HCT116 (cell line): ENCODE data around the gene GLTP. TPM values are rescaled to one million over a fixed set of nuclear protein-coding genes. Genes with fewer than 3 reads are reported as not detected.
A peak's percentile ranks its signal among the peaks of the same experiment; 100 is the strongest.

Source experiments
- ATAC-seq: fragments of 200-7000 bp; cut with Tn5 transposase; 2 replicates; pipeline ENCODE4 v1.9.1; 2020; ENCODE audit warnings: mild to moderate bottlenecking, moderate library complexity
- BruUV-seq: library from RNA; stranded (reverse); fragments of 400-500 nt; replicated peaks from 2 replicates; lab custom pipeline; 2021; lab: Mats Ljungman, UMichigan
- CTCF ChIA-PET: fragments of 300-600 bp; sonication (Branson Sonifier 250); formaldehyde crosslinking; loops from one replicate; lab custom pipeline; 2021; ENCODE audit warnings: antibody characterized with exemption; lab: Charles Lee
- POLR2A ChIA-PET: fragments of 300-600, 350-600 bp; sonication (Branson Sonifier 250); formaldehyde crosslinking; loops from one replicate; lab custom pipeline; 2021; ENCODE audit warnings: antibody characterized with exemption; lab: Charles Lee
- RAD21 ChIA-PET, 2 experiments: fragments of 300-600 bp; sonication (Branson Sonifier 250); formaldehyde crosslinking; loops; one replicate each; lab custom pipeline; 2023; ENCODE audit warnings: low total read pairs in 2 of 2; ENCODE audit not compliant: uncharacterized antibody in 2 of 2, unreplicated experiment in 2 of 2, low non-redundant PET in 1 of 2; lab: Charles Lee
- DNase-seq: peaks from one replicate; pipeline ENCODE4 v3.0.0-alpha.2; 2010; ENCODE audit warnings: low read depth, low spot score
- H2AFZ ChIP-seq: fragments of 200-600 bp; shearing (Covaris generic), sonication (generic); 2 replicates; pipeline ENCODE4 v1.6.1; 2017; ENCODE audit warnings: low read depth, mixed run types, mixed read lengths, antibody characterized with exemption, low read length; ENCODE audit not compliant: poor library complexity, severe bottlenecking
- H3K27ac ChIP-seq: 2 replicates; pipeline ENCODE4 v1.5.1; 2012; ENCODE audit warnings: low read depth, low read length
- H3K27me3 ChIP-seq: fragments of 200-600 bp; sonication (generic); 2 replicates; pipeline ENCODE4 v1.6.1; 2016; ENCODE audit warnings: mixed run types, low read length, mixed read lengths; ENCODE audit not compliant: insufficient read depth
- H3K36me3 ChIP-seq, 2 experiments: fragments of 200-500 bp in 1 of 2; fragments of 200-600 bp in 1 of 2; sonication (Bioruptor generic) in 1 of 2; sonication (generic) in 1 of 2; 2 replicates each; pipeline versions ENCODE4 v1.5.1 to v1.6.1; 2014 to 2016; ENCODE audit warnings: low read length in 2 of 2, inconsistent platforms in 1 of 2, mixed read lengths in 1 of 2, mixed run types in 1 of 2; ENCODE audit not compliant: insufficient read depth in 2 of 2, control insufficient read depth in 1 of 2
- H3K4me1 ChIP-seq, 2 experiments: fragments of 200-600 bp in 1 of 2; sonication (generic) in 1 of 2; 2 replicates each; pipeline versions ENCODE4 v1.5.1 to v1.6.1; 2012 to 2017; ENCODE audit warnings: low read length in 2 of 2, inconsistent platforms in 1 of 2, mild to moderate bottlenecking in 1 of 2, mixed read lengths in 1 of 2, mixed run types in 1 of 2, moderate library complexity in 1 of 2; ENCODE audit not compliant: insufficient read depth in 2 of 2, control insufficient read depth in 1 of 2
- H3K4me2 ChIP-seq: fragments of 200-600 bp; sonication (generic); 2 replicates; pipeline ENCODE4 v1.6.1; 2017; ENCODE audit warnings: mixed run types, low read length, mixed read lengths
- H3K4me3 ChIP-seq, 2 experiments: fragments of 200-600 bp in 1 of 2; sonication (generic) in 1 of 2; replicated peaks in 1 of 2; 2 replicates each; pipeline ENCODE4 v1.5.1; 2011 to 2016; ENCODE audit warnings: low read length in 2 of 2, control low read depth in 1 of 2, low read depth in 1 of 2, mild to moderate bottlenecking in 1 of 2, mixed read lengths in 1 of 2, mixed run types in 1 of 2
- H3K79me2 ChIP-seq: fragments of 200-600 bp; sonication (generic); 2 replicates; pipeline ENCODE4 v1.6.1; 2017; ENCODE audit warnings: mild to moderate bottlenecking, mixed run types, low read length, moderate library complexity, mixed read lengths; ENCODE audit not compliant: insufficient read depth
- H3K9ac ChIP-seq: fragments of 200-600 bp; sonication (generic); 2 replicates; pipeline ENCODE4 v1.6.1; 2016; ENCODE audit warnings: low read length, mixed read lengths
- H3K9me2 ChIP-seq: fragments of 200-600 bp; sonication (generic), shearing (Covaris generic); 2 replicates; pipeline ENCODE4 v1.6.1; 2017; ENCODE audit warnings: mixed run types, mild to moderate bottlenecking, moderate library complexity; ENCODE audit not compliant: insufficient read depth
- H3K9me3 ChIP-seq, 2 experiments: fragments of 200-500 bp in 1 of 2; fragments of 200-600 bp in 1 of 2; sonication (Bioruptor generic) in 1 of 2; sonication (generic) in 1 of 2; 2 replicates each; pipeline ENCODE4 v1.6.1; 2014 to 2017; ENCODE audit warnings: low read length in 2 of 2, mixed read lengths in 2 of 2, inconsistent platforms in 1 of 2, low read depth in 1 of 2, mild to moderate bottlenecking in 1 of 2, mixed run types in 1 of 2, moderate library complexity in 1 of 2; ENCODE audit not compliant: control insufficient read depth in 1 of 2, insufficient read depth in 1 of 2
- H4K20me1 ChIP-seq: fragments of 200-600 bp; sonication (generic), shearing (Covaris generic); 2 replicates; pipeline ENCODE4 v1.6.1; 2017; ENCODE audit warnings: mixed run types, mild to moderate bottlenecking, moderate library complexity; ENCODE audit not compliant: insufficient read depth
- ATF3 ChIP-seq: IDR thresholded peaks from 2 replicates; pipeline ENCODE4 v1.6.1; 2012
- CBX3 ChIP-seq: IDR thresholded peaks from 2 replicates; pipeline ENCODE4 v1.6.1; 2012; ENCODE audit warnings: low read depth
- CEBPB ChIP-seq: IDR thresholded peaks from 2 replicates; pipeline ENCODE4 v1.6.1; 2012; ENCODE audit warnings: low read depth
- EZH2 ChIP-seq: fragments of 200-600 bp; sonication (generic); IDR thresholded peaks from 2 replicates; pipeline ENCODE4 v1.6.1; 2017; ENCODE audit warnings: antibody characterized with exemption, mixed run types
- EZH2phosphoT487 ChIP-seq: fragments of 200-600 bp; IDR thresholded peaks from 2 replicates; pipeline ENCODE4 v1.6.1; 2018; ENCODE audit warnings: antibody characterized with exemption, borderline replicate concordance
- FOSL1 ChIP-seq: IDR thresholded peaks from 2 replicates; pipeline ENCODE4 v1.6.1; 2012; ENCODE audit warnings: low read depth
- JUND ChIP-seq: IDR thresholded peaks from 2 replicates; pipeline ENCODE4 v1.6.1; 2012
- MAX ChIP-seq: IDR thresholded peaks from 2 replicates; pipeline ENCODE4 v1.6.1; 2012
- POLR2A ChIP-seq: IDR thresholded peaks from 2 replicates; pipeline ENCODE4 v1.7.0; 2011; ENCODE audit warnings: borderline replicate concordance; ENCODE audit not compliant: insufficient read depth, insufficient read length; ENCODE audit errors: extremely low read depth
- POLR2AphosphoS5 ChIP-seq: IDR thresholded peaks from 2 replicates; pipeline ENCODE4 v1.6.1; 2011; ENCODE audit warnings: mild to moderate bottlenecking, low read depth, low read length, moderate library complexity
- SIN3A ChIP-seq: IDR thresholded peaks from 2 replicates; pipeline ENCODE4 v1.6.1; 2012; ENCODE audit warnings: low read depth
- SP1 ChIP-seq: IDR thresholded peaks from 2 replicates; pipeline ENCODE4 v1.6.1; 2012; ENCODE audit warnings: low read depth
- SRF ChIP-seq: IDR thresholded peaks from 2 replicates; pipeline ENCODE4 v1.6.1; 2012; ENCODE audit warnings: low read depth
- TCF7L2 ChIP-seq: IDR thresholded peaks from 2 replicates; pipeline ENCODE4 v1.7.0; 2011; ENCODE audit warnings: borderline replicate concordance, inconsistent platforms; ENCODE audit not compliant: insufficient read depth, insufficient read length; ENCODE audit errors: extremely low read depth
- ZBTB33 ChIP-seq: IDR thresholded peaks from 2 replicates; pipeline ENCODE4 v1.6.1; 2011; ENCODE audit warnings: mild to moderate bottlenecking, low read length, moderate library complexity; ENCODE audit not compliant: insufficient replicate concordance; ENCODE audit errors: extremely low read depth
- ZFX ChIP-seq: fragments of 450-650 bp; IDR thresholded peaks from 2 replicates; pipeline ENCODE4 v1.6.1; 2017
- ZNF274 ChIP-seq: fragments of 200-500 bp; sonication (Bioruptor generic); IDR thresholded peaks from 2 replicates; pipeline ENCODE4 v1.6.1; 2014; ENCODE audit warnings: mild to moderate bottlenecking, low read depth, low read length, inconsistent platforms
- intact Hi-C: fragments of 100-400 bp; cut with micrococcal nuclease; formaldehyde crosslinking; loops from 2 replicates; pipeline ENCODE4 v1.10.0; 2022
- total RNA-seq: library from RNA; stranded (reverse); gene quantifications from one replicate; pipeline ENCODE4 v1.2.1, GENCODE V29; 2021; ENCODE audit not compliant: unreplicated experiment

Gene GLTP
- total RNA-seq, 1 experiment from 2014 or later = 26.6 TPM

- TF ChIP-seq ZBTB33 (no peak), MAX (no peak), CBX3 (no peak), SP1 (no peak), ZNF274 (no peak), JUND (no peak), EZH2phosphoT487 (no peak), SIN3A (no peak), EZH2 (no peak), POLR2AphosphoS5 (no peak)
These were observed 33.1 kb downstream of the GLTP start (continued) for GRCh38 chr12:109847142-109847735.

- ATAC-seq = no peak
- Histone ChIP-seq H3K79me2 (no peaks in the 10 kb centered on the region), H3K4me1 (peaks cover 6 to 15% of the 10 kb centered on the region in 2 experiments; a peak in 3 of 4 replicates), H3K27ac (no peak overlapping the region), H3K9me3 (no peaks in the 10 kb centered on the region), H3K9me2 (no peaks in the 10 kb centered on the region), H4K20me1 (no peaks in the 10 kb centered on the region), H2AFZ (peak overlapping the region; percentile 57), H3K27me3 (no peaks in the 10 kb centered on the region), H3K4me2 (peak overlapping the region; percentile 40), H3K36me3 (no peaks in the 10 kb centered on the region), H3K9ac (no peak overlapping the region), H3K4me3 (no peak overlapping the region)
- intact Hi-C loops = loop anchor here (1.0 kb wide), 1 partner anchor 41 kb away; no protein-coding TSS in a partner anchor
- TF ChIP-seq ZFX = no peak
- no peak for TF ChIP-seq EZH2
- no peak for TF ChIP-seq ZBTB33
- TF ChIP-seq JUND = no peak
- no peak for TF ChIP-seq SIN3A
- TF ChIP-seq CBX3 = no peak
- TF ChIP-seq POLR2AphosphoS5 = no peak
- no peak for TF ChIP-seq MAX
- TF ChIP-seq SRF = no peak
- no peak for TF ChIP-seq TCF7L2
- no peak for TF ChIP-seq POLR2A
- no peak for TF ChIP-seq FOSL1
- no peak for TF ChIP-seq CEBPB
- no peak for TF ChIP-seq ATF3
- TF ChIP-seq SP1 = no peak
- ChIA-PET POLR2A (no interaction called here), CTCF (interaction anchor here (0.8 to 1.9 kb wide), 23 partner anchors 9 to 623 kb away, joined by 3 to 19 read pairs (median 4); partner anchors contain the start of genes FAM216A, GPN3, MMAB and MVK), RAD21 (interaction anchor here in 1 of 2 experiments (0.7 to 1.1 kb wide), 2 partner anchors 248 to 413 kb away, joined by 3 read pairs; no protein-coding TSS in a partner anchor)
- no peak for DNase-seq
- BruUV-seq = no TSS peak
These were observed 34.5 kb downstream of the GLTP start for GRCh38 chr12:109845824-109846205.
